CD8-positive, alpha-beta memory T cell (primary cell): ENCODE data around the gene PTPRE. TPM values are rescaled to one million over a fixed set of nuclear protein-coding genes. Genes with fewer than 3 reads are reported as not detected.

Experiments used
- CTCF ChIA-PET: fragments of 350-600 bp; sonication (Branson Sonifier 250); formaldehyde crosslinking; loops from one replicate; lab custom pipeline; 2021; ENCODE audit warnings: antibody characterized with exemption; lab: Charles Lee
- POLR2A ChIA-PET: fragments of 350-600 bp; sonication (Branson Sonifier 250); formaldehyde crosslinking; loops from one replicate; lab custom pipeline; 2021; ENCODE audit warnings: antibody characterized with exemption; lab: Charles Lee
- DNase-seq, 5 donors: peaks; one replicate each; pipeline versions ENCODE4 v3.0.0 to v3.0.0-alpha.2; 2020 to 2022; ENCODE audit warnings: mixed read lengths in 1 of 5
- H3K27ac ChIP-seq: one replicate; pipeline ENCODE4 v1.7.0; 2013; ENCODE audit warnings: low read depth, mild to moderate bottlenecking, low read length, moderate library complexity
- H3K27me3 ChIP-seq: 2 replicates; pipeline ENCODE4 v1.7.0; 2013; ENCODE audit warnings: low read length, mild to moderate bottlenecking; ENCODE audit not compliant: insufficient read depth, poor library complexity, severe bottlenecking
- H3K36me3 ChIP-seq: 2 replicates; pipeline ENCODE4 v1.7.0; 2013; ENCODE audit warnings: mild to moderate bottlenecking, low read length, moderate library complexity; ENCODE audit not compliant: insufficient read depth
- H3K4me1 ChIP-seq: 2 replicates; pipeline ENCODE4 v1.7.0; 2013; ENCODE audit warnings: mild to moderate bottlenecking, low read length, moderate library complexity; ENCODE audit not compliant: insufficient read depth
- H3K4me3 ChIP-seq: 2 replicates; pipeline ENCODE4 v1.7.0; 2013; ENCODE audit warnings: mild to moderate bottlenecking, low read length
- H3K9me3 ChIP-seq: 2 replicates; pipeline ENCODE4 v1.7.0; 2013; ENCODE audit warnings: mild to moderate bottlenecking, low read length
- H3K27ac Mint-ChIP-seq, 8 donors: one replicate each; pipeline ENCODE4 v1.8.0; 2020 to 2021; ENCODE audit warnings: mixed read lengths in 8 of 8, mild to moderate bottlenecking in 6 of 8, inconsistent platforms in 3 of 8, moderate library complexity in 3 of 8
- H3K27me3 Mint-ChIP-seq, 2 donors: one replicate each; pipeline ENCODE4 v1.8.0; 2020 to 2021; ENCODE audit warnings: mixed read lengths in 2 of 2, mild to moderate bottlenecking in 1 of 2, moderate library complexity in 1 of 2
- H3K36me3 Mint-ChIP-seq, 3 donors: one replicate each; pipeline ENCODE4 v1.8.0; 2020 to 2021; ENCODE audit warnings: mixed read lengths in 3 of 3, inconsistent platforms in 1 of 3, mild to moderate bottlenecking in 1 of 3
- H3K4me1 Mint-ChIP-seq, 3 donors: one replicate each; pipeline ENCODE4 v1.8.0; 2020 to 2021; ENCODE audit warnings: mixed read lengths in 3 of 3, inconsistent platforms in 1 of 3, mild to moderate bottlenecking in 1 of 3
- H3K4me3 Mint-ChIP-seq, 7 donors: one replicate each; pipeline ENCODE4 v1.8.0; 2020 to 2021; ENCODE audit warnings: mixed read lengths in 7 of 7, mild to moderate bottlenecking in 6 of 7, moderate library complexity in 4 of 7, inconsistent platforms in 2 of 7
- H3K9me3 Mint-ChIP-seq, 5 donors: one replicate each; pipeline ENCODE4 v1.8.0; 2020 to 2022; ENCODE audit warnings: mixed read lengths in 5 of 5, mild to moderate bottlenecking in 3 of 5, moderate library complexity in 2 of 5, inconsistent platforms in 1 of 5
- polyA plus RNA-seq: library from polyadenylated mRNA; unstranded; fragments of 300-500 nt; fragmentation: Illumina TruSeq; gene quantifications from one replicate; pipeline ENCODE4 v1.2.3, GENCODE V29; 2021
- total RNA-seq, 2 experiments: library from RNA; stranded (reverse); gene quantifications; one replicate each; pipeline ENCODE4 v1.2.3, GENCODE V29; 2021

The PTPRE gene
- total and polyA plus RNA-seq, 3 experiments from 2014 or later = 25.2 to 29.5 (median 26.0) TPM

GRCh38 chr10:127926455-127926854 lies 19.6 kb downstream of the PTPRE start:
- DNase-seq = no peak
- H3K27ac Mint-ChIP-seq = peak overlapping the region in 1 of 8 donors; percentile 83
- peaks cover 0 to 3% of the 10 kb centered on the region in 2 donors for H3K27me3 Mint-ChIP-seq
- no peaks in the 10 kb centered on the region for H3K9me3 Mint-ChIP-seq
- no peaks in the 10 kb centered on the region for H3K9me3 ChIP-seq
- H3K27me3 ChIP-seq = no peaks in the 10 kb centered on the region
- no peak overlapping the region for H3K4me3 ChIP-seq
- H3K4me3 Mint-ChIP-seq = no peak overlapping the region
- H3K4me1 Mint-ChIP-seq = no peaks in the 10 kb centered on the region
- POLR2A ChIA-PET = no interaction called here
- no peaks in the 10 kb centered on the region for H3K36me3 Mint-ChIP-seq
- no peak overlapping the region for H3K27ac ChIP-seq
- CTCF ChIA-PET = no interaction called here
- H3K36me3 ChIP-seq = no peaks in the 10 kb centered on the region
- H3K4me1 ChIP-seq = no peaks in the 10 kb centered on the region

DNA sequence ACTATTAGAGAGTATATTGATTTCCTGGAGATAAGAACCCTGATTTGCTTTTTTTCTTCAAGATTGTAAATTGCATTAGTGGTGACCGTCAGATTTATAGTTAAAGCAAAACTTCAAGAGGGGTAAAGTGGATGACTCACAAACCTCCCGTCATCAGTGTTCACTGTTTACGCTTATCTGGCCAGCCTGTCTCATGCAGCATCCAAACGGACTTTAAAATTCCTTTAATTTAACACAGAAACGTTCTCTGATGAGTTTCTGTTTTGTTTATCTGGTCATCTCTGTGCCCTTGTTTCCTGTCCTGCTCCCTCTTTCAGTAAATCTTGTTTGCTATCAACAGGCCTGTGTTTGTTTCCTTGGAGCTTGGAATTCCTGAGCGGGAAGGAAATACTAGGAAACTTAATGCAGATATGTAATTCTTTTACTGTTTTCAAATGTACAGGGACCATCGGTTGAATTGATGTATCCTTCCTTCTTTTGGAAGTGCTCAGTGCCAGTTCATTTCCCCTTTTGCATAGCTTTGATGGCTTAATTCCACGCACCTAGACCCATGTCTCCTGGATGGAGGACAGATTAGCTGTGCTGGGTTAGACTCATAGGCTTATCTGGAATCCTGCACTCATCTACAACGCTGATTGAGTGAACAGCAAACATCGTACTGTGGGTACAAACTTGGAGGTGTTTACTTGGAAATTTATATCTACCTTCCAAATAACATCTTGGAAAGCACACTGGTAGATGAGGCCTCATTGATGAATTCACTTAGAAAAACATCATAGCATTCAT lies 21.3 kb downstream of the PTPRE start:
- ChIA-PET CTCF (no interaction called here), POLR2A (no interaction called here)
- Histone ChIP-seq H3K27ac (no peak overlapping the region), H3K9me3 (no peaks in the 10 kb centered on the region), H3K36me3 (no peaks in the 10 kb centered on the region), H3K27me3 (no peaks in the 10 kb centered on the region), H3K4me3 (no peak overlapping the region), H3K4me1 (no peaks in the 10 kb centered on the region)
- Mint-ChIP-seq H3K4me1 (no peaks in the 10 kb centered on the region), H3K27me3 (peaks cover 0 to 7% of the 10 kb centered on the region in 2 donors), H3K36me3 (no peaks in the 10 kb centered on the region), H3K4me3 (peak overlapping the region in 1 of 7 donors; percentile 21), H3K9me3 (no peaks in the 10 kb centered on the region), H3K27ac (peak overlapping the region in 1 of 8 donors; percentile 61)
- DNase-seq = no peak

DNA sequence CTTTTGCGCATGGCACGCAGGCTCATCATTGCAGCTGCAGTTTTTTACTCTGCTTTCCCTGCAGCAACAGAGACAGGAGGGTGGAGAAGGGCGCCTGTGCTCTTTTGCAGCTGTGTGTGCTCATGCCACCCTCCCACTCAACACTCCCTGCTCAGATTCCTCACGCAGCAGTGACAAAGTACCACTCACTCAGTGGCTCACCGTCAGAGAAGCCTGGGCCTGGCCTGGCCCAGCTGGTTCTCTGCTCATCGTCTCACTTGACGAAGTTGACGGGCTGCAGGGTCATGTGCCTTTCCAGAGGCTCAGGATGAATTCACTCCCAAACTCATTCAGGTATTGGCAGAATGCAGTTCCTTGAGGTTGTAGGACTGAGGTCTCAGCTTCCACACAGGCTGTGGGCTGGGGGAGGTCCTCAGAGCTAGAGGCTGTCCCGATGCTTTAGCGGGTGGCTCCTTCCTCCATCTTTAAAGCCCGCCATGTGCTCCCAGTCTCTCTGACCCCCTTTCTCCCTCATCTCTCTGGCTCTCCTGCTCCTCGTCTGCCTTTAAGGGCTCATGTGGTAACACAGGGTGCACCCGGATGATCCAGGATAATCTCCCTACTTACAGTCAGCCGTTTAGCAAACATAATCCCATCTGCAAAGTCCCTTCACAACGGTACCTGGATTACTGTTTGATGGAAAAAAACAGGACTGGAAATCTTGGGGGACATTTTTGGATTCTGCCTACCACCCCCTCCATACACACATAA lies 25.8 kb downstream of the PTPRE start:
- Mint-ChIP-seq H3K4me1 (no peaks in the 10 kb centered on the region), H3K9me3 (no peaks in the 10 kb centered on the region), H3K4me3 (no peak overlapping the region), H3K27ac (no peak overlapping the region), H3K36me3 (no peaks in the 10 kb centered on the region), H3K27me3 (peaks cover 3 to 24% of the 10 kb centered on the region in 2 donors)
- no peaks in the 10 kb centered on the region for H3K4me1 ChIP-seq
- H3K36me3 ChIP-seq = no peaks in the 10 kb centered on the region
- no peaks in the 10 kb centered on the region for H3K27me3 ChIP-seq
- CTCF ChIA-PET = no interaction called here
- DNase-seq = no peak
- H3K27ac ChIP-seq = no peak overlapping the region
- no peaks in the 10 kb centered on the region for H3K9me3 ChIP-seq
- no peak overlapping the region for H3K4me3 ChIP-seq
- POLR2A ChIA-PET = no interaction called here

DNA sequence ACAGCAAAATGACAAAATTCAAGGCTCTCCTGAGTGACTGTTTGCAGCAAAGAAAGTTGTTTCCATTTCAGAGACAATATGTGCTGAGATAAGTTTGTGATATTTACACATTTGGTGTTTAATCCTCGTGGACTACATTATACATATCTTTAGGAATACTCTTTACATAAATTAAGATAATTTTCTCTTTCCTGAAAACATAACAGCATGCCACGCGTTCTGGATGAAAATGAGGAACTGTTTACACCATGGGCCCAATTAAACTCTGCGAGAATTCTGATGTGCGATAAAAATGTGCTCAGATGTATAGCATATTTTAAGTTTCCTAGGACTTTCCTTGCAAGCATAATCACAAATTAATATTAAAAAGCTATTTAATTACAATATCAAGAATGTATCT lies 26.4 kb downstream of the PTPRE start:
- H3K9me3 ChIP-seq = no peaks in the 10 kb centered on the region
- Mint-ChIP-seq H3K27me3 (peaks cover 4 to 30% of the 10 kb centered on the region in 2 donors), H3K27ac (no peak overlapping the region), H3K4me3 (no peak overlapping the region), H3K36me3 (no peaks in the 10 kb centered on the region), H3K4me1 (no peaks in the 10 kb centered on the region), H3K9me3 (no peaks in the 10 kb centered on the region)
- POLR2A ChIA-PET = no interaction called here
- CTCF ChIA-PET = no interaction called here
- no peak overlapping the region for H3K27ac ChIP-seq
- no peak overlapping the region for H3K4me3 ChIP-seq
- H3K4me1 ChIP-seq = no peaks in the 10 kb centered on the region
- H3K36me3 ChIP-seq = no peaks in the 10 kb centered on the region
- H3K27me3 ChIP-seq = no peaks in the 10 kb centered on the region
- DNase-seq = no peak

DNA sequence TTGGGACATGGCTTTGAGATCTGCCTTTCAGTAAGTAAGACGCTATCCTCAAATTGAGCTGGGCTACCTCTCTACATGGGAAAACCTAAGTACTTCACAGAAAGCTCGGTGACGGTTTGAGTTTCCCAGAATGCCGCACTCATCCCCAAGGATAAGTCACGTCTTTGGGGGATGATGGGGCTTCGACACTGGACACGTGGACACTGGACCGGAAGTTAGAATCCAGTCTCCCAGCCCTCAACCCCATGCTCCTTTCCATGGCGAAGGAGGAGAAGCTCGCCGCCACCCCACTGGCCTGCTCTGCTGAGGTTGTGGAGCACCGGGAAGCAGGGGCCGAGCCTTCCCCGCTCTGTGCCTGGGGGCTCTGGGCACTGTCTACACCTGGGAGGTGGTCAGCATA lies 27.5 kb downstream of the PTPRE start:
- Histone ChIP-seq H3K4me1 (no peaks in the 10 kb centered on the region), H3K36me3 (no peaks in the 10 kb centered on the region), H3K4me3 (no peak overlapping the region), H3K9me3 (no peaks in the 10 kb centered on the region), H3K27me3 (no peaks in the 10 kb centered on the region), H3K27ac (no peak overlapping the region)
- POLR2A ChIA-PET = no interaction called here
- Mint-ChIP-seq H3K27ac (no peak overlapping the region), H3K27me3 (peaks cover 6 to 40% of the 10 kb centered on the region in 2 donors), H3K4me3 (no peak overlapping the region), H3K9me3 (no peaks in the 10 kb centered on the region), H3K36me3 (no peaks in the 10 kb centered on the region), H3K4me1 (no peaks in the 10 kb centered on the region)
- no peak for DNase-seq
- CTCF ChIA-PET = no interaction called here

DNA sequence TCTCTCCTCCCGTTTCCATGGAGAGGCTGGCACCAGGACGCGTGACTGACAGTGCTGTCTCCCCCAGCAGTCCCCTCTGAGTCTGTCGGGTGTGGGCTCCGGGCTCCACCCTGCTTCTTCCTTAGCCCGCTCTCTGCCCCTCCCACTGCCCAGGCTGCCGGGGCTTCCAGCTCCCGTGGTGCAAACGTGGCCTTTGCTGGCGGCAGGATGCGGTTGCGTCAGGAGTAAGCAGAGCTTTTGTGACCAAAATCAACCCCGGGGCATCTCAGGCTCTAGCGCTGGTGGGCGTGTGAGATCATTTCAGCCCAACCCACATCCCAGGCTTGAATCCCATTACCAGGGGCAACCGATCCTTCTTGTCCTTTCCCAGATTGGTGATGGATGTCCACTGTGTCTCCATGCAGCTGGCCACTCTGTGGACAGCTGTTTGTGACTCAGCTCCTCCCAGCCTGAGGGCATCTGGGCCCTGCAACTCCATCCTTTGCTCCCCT lies 28.2 kb downstream of the PTPRE start:
- Histone ChIP-seq H3K4me3 (no peak overlapping the region), H3K27me3 (no peaks in the 10 kb centered on the region), H3K4me1 (no peaks in the 10 kb centered on the region), H3K27ac (no peak overlapping the region), H3K36me3 (no peaks in the 10 kb centered on the region), H3K9me3 (no peaks in the 10 kb centered on the region)
- Mint-ChIP-seq H3K9me3 (no peaks in the 10 kb centered on the region), H3K36me3 (no peaks in the 10 kb centered on the region), H3K27ac (no peak overlapping the region), H3K4me1 (no peaks in the 10 kb centered on the region), H3K27me3 (peaks cover 10 to 47% of the 10 kb centered on the region in 2 donors), H3K4me3 (no peak overlapping the region)
- DNase-seq = no peak
- CTCF ChIA-PET = no interaction called here
- POLR2A ChIA-PET = no interaction called here

DNA sequence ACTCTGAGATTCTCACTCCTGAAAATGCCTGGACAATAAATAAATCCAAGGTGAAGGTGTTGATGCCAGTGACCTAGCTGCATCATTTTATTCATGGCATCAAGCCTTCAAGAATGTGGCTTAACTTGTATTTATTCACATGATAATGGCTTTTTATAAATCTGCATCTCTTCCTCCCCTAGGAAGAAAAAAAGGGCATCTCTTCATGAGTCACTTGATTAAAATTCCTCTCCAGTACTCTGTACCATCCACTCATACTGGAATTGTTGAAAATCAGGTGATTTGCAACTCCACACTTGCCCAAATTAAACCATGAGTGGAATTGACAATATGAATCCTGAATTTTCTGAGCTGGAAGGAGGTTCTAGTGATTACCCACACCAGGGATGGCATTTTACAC lies 30.2 kb downstream of the PTPRE start:
- Histone ChIP-seq H3K9me3 (no peaks in the 10 kb centered on the region), H3K27me3 (no peaks in the 10 kb centered on the region), H3K36me3 (no peaks in the 10 kb centered on the region), H3K27ac (no peak overlapping the region), H3K4me1 (no peaks in the 10 kb centered on the region), H3K4me3 (no peak overlapping the region)
- Mint-ChIP-seq H3K36me3 (no peaks in the 10 kb centered on the region), H3K4me1 (no peaks in the 10 kb centered on the region), H3K27ac (no peak overlapping the region), H3K27me3 (peaks cover 10 to 52% of the 10 kb centered on the region in 2 donors), H3K4me3 (no peak overlapping the region), H3K9me3 (no peaks in the 10 kb centered on the region)
- ChIA-PET POLR2A (no interaction called here), CTCF (interaction anchor here (0.6 kb wide), 1 partner anchor 12 kb away, joined by 3 read pairs; no protein-coding TSS in a partner anchor)
- DNase-seq = no peak

GRCh38 chr10:127937915-127938463 lies 31.1 kb downstream of the PTPRE start:
- H3K4me3 Mint-ChIP-seq = no peak overlapping the region
- no peak overlapping the region for H3K4me3 ChIP-seq
- POLR2A ChIA-PET = no interaction called here
- H3K4me1 ChIP-seq = no peaks in the 10 kb centered on the region
- H3K36me3 Mint-ChIP-seq = no peaks in the 10 kb centered on the region
- no peaks in the 10 kb centered on the region for H3K9me3 Mint-ChIP-seq
- no peaks in the 10 kb centered on the region for H3K9me3 ChIP-seq
- no peaks in the 10 kb centered on the region for H3K4me1 Mint-ChIP-seq
- CTCF ChIA-PET = no interaction called here
- DNase-seq = no peak
- no peaks in the 10 kb centered on the region for H3K27me3 ChIP-seq
- H3K36me3 ChIP-seq = no peaks in the 10 kb centered on the region
- no peak overlapping the region for H3K27ac ChIP-seq
- peak overlapping the region in 1 of 8 donors; percentile 52 for H3K27ac Mint-ChIP-seq
- peaks cover 10 to 58% of the 10 kb centered on the region in 2 donors for H3K27me3 Mint-ChIP-seq
